Skeletal muscle tissue (tissue), 4 donors: ENCODE results near the gene SYNPO. TPM values are rescaled to one million over a fixed set of nuclear protein-coding genes. Genes with fewer than 3 reads are reported as not detected.
A peak's percentile ranks its signal among the peaks of the same experiment; 100 is the strongest.

Source experiments
- H3K27ac ChIP-seq: one replicate; pipeline ENCODE4 v1.7.0; 2013; ENCODE audit warnings: mild to moderate bottlenecking, low read depth, low read length, inconsistent platforms
- H3K27me3 ChIP-seq, 3 donors: one replicate each; pipeline ENCODE4 v1.7.0; 2013; ENCODE audit warnings: low read length in 3 of 3; ENCODE audit not compliant: control insufficient read depth in 3 of 3, insufficient read depth in 3 of 3
- H3K36me3 ChIP-seq, 3 donors: one replicate each; pipeline ENCODE4 v1.7.0; 2013; ENCODE audit warnings: low read length in 3 of 3; ENCODE audit not compliant: control insufficient read depth in 3 of 3, insufficient read depth in 3 of 3
- H3K4me1 ChIP-seq, 3 donors: one replicate each; pipeline ENCODE4 v1.7.0; 2013; ENCODE audit warnings: low read length in 3 of 3, mild to moderate bottlenecking in 3 of 3; ENCODE audit not compliant: control insufficient read depth in 3 of 3, insufficient read depth in 3 of 3
- H3K4me3 ChIP-seq, 3 donors: one replicate each; pipeline ENCODE4 v1.7.0; 2013; ENCODE audit warnings: low read length in 3 of 3
- H3K9ac ChIP-seq, 3 donors: one replicate each; pipeline ENCODE4 v1.7.0; 2013; ENCODE audit warnings: low read length in 3 of 3, mild to moderate bottlenecking in 3 of 3, moderate library complexity in 2 of 3, low read depth in 1 of 3
- H3K9me3 ChIP-seq, 3 donors: one replicate each; pipeline ENCODE4 v1.7.0; 2013; ENCODE audit warnings: low read length in 3 of 3; ENCODE audit not compliant: control insufficient read depth in 3 of 3
- total RNA-seq: library from RNA; depleted of rRNA; stranded (reverse); fragments of >200 nt; gene quantifications from one replicate; pipeline ENCODE4 v1.2.3, GENCODE V29; 2014
- donor health status: Osteomylitis.

Gene SYNPO
- total RNA-seq, 1 donor from 2014 or later: 6.3 TPM

- peak overlapping the region; percentile 69 for H3K27ac ChIP-seq
- no peaks in the 10 kb centered on the region for H3K27me3 ChIP-seq
- H3K9ac ChIP-seq: peak overlapping the region in 2 of 3 donors; percentile 33 to 39
- H3K4me3 ChIP-seq: no peak overlapping the region
- no peaks in the 10 kb centered on the region for H3K9me3 ChIP-seq
- no peaks in the 10 kb centered on the region for H3K36me3 ChIP-seq
- H3K4me1 ChIP-seq: peaks cover 53 to 70% (median 70%) of the 10 kb centered on the region in 3 donors
Observed at GRCh38 chr5:150599281-150599680, 41.2 kb upstream of the SYNPO start.

- H3K9me3 ChIP-seq: no peaks in the 10 kb centered on the region
- H3K4me3 ChIP-seq: peak overlapping the region in 1 of 3 donors; percentile 6
- H3K27me3 ChIP-seq: no peaks in the 10 kb centered on the region
- H3K36me3 ChIP-seq: no peaks in the 10 kb centered on the region
- peak overlapping the region; percentile 45 to 71 (median 61) for H3K9ac ChIP-seq
- peak overlapping the region; percentile 69 for H3K27ac ChIP-seq
- H3K4me1 ChIP-seq: peaks cover 47 to 70% (median 69%) of the 10 kb centered on the region in 3 donors
Observed at GRCh38 chr5:150599917-150600511, 40.4 kb upstream of the SYNPO start.

GRCh38 chr5:150600616-150601490 is 39.6 kb upstream of the SYNPO start:
- H3K36me3 ChIP-seq: no peaks in the 10 kb centered on the region
- H3K27me3 ChIP-seq: no peaks in the 10 kb centered on the region
- no peaks in the 10 kb centered on the region for H3K9me3 ChIP-seq
- peaks cover 44 to 73% (median 69%) of the 10 kb centered on the region in 3 donors for H3K4me1 ChIP-seq
- H3K4me3 ChIP-seq: peak overlapping the region; percentile 54 to 67 (median 57)
- H3K27ac ChIP-seq: peak overlapping the region; percentile 69
- peak overlapping the region; percentile 70 to 88 (median 76) for H3K9ac ChIP-seq

- Histone ChIP-seq H3K9ac (peak overlapping the region; percentile 70 to 88 (median 76)), H3K27ac (peak overlapping the region; percentile 54), H3K4me1 (peaks cover 47 to 78% (median 72%) of the 10 kb centered on the region in 3 donors), H3K9me3 (no peaks in the 10 kb centered on the region), H3K27me3 (no peaks in the 10 kb centered on the region), H3K4me3 (peak overlapping the region; percentile 7 to 67 (median 57)), H3K36me3 (no peaks in the 10 kb centered on the region)
Observed at GRCh38 chr5:150601491-150602345, 38.7 kb upstream of the SYNPO start.

- Histone ChIP-seq H3K27ac (peak overlapping the region; percentile 42), H3K4me3 (no peak overlapping the region), H3K27me3 (no peaks in the 10 kb centered on the region), H3K9ac (peak overlapping the region; percentile 29 to 66 (median 54)), H3K9me3 (no peaks in the 10 kb centered on the region), H3K36me3 (no peaks in the 10 kb centered on the region), H3K4me1 (peaks cover 48 to 88% (median 79%) of the 10 kb centered on the region in 3 donors)
Observed at GRCh38 chr5:150603052-150603451, 37.4 kb upstream of the SYNPO start.

- peak overlapping the region in 2 of 3 donors; percentile 29 to 66 for H3K9ac ChIP-seq
Observed at GRCh38 chr5:150603491-150603890, 37.0 kb upstream of the SYNPO start.

GRCh38 chr5:150604010-150604409 is 36.5 kb upstream of the SYNPO start:
- Histone ChIP-seq H3K9me3 (no peaks in the 10 kb centered on the region), H3K9ac (peak overlapping the region in 2 of 3 donors; percentile 29 to 66), H3K4me1 (peaks cover 53 to 93% (median 87%) of the 10 kb centered on the region in 3 donors), H3K27ac (peak overlapping the region; percentile 26), H3K36me3 (no peaks in the 10 kb centered on the region), H3K4me3 (peak overlapping the region in 1 of 3 donors; percentile 22), H3K27me3 (no peaks in the 10 kb centered on the region)

More at GRCh38 chr5:150603491-150603890, 37.0 kb upstream of the SYNPO start:
- Histone ChIP-seq H3K27ac (peak overlapping the region; percentile 42), H3K4me1 (peaks cover 48 to 88% (median 83%) of the 10 kb centered on the region in 3 donors), H3K27me3 (no peaks in the 10 kb centered on the region), H3K4me3 (peak overlapping the region in 1 of 3 donors; percentile 6), H3K9me3 (no peaks in the 10 kb centered on the region), H3K36me3 (no peaks in the 10 kb centered on the region)

GRCh38 chr5:150604894-150605440 is 35.5 kb upstream of the SYNPO start:
- H3K4me1 ChIP-seq: peaks cover 50 to 91% (median 85%) of the 10 kb centered on the region in 3 donors
- H3K36me3 ChIP-seq: no peaks in the 10 kb centered on the region
- no peaks in the 10 kb centered on the region for H3K27me3 ChIP-seq
- H3K9ac ChIP-seq: peak overlapping the region in 2 of 3 donors; percentile 38 to 69
- H3K27ac ChIP-seq: peak overlapping the region; percentile 26
- H3K9me3 ChIP-seq: no peaks in the 10 kb centered on the region
- no peak overlapping the region for H3K4me3 ChIP-seq

- H3K4me1 ChIP-seq: peaks cover 50 to 91% (median 85%) of the 10 kb centered on the region in 3 donors
- no peak overlapping the region for H3K4me3 ChIP-seq
- H3K9ac ChIP-seq: peak overlapping the region in 1 of 3 donors; percentile 69
- no peaks in the 10 kb centered on the region for H3K36me3 ChIP-seq
- peak overlapping the region; percentile 26 for H3K27ac ChIP-seq
- H3K9me3 ChIP-seq: no peaks in the 10 kb centered on the region
- no peaks in the 10 kb centered on the region for H3K27me3 ChIP-seq
Observed at GRCh38 chr5:150605546-150605945, 34.9 kb upstream of the SYNPO start.
